K562 (cell line): ENCODE data around the gene PDE9A. TPM values are rescaled to one million over a fixed set of nuclear protein-coding genes. Genes with fewer than 3 reads are reported as not detected.

Experiments used
- ATAC-seq: fragments of 200-7000 bp; cut with Tn5 transposase; 3 replicates; pipeline ENCODE4 v1.9.1; 2020; ENCODE audit warnings: moderate library complexity
- BruUV-seq: library from RNA; stranded (reverse); fragments of 400-500 nt; replicated peaks from 2 replicates; lab custom pipeline; 2021; lab: Mats Ljungman, UMichigan
- CTCF ChIA-PET: fragments of 300-600 bp; formaldehyde crosslinking; extraction: SDS; loops from one replicate; lab custom pipeline; 2021; ENCODE audit warnings: low intra/inter-chr PET ratio; lab: Yijun Ruan, JAX
- POLR2A ChIA-PET: fragments of 300-600, 350-650 bp; sonication (Branson Sonifier 250); formaldehyde crosslinking; extraction: SDS; loops from one replicate; lab custom pipeline; 2021; ENCODE audit warnings: antibody characterized with exemption, inconsistent platforms; lab: Yijun Ruan, JAX
- DNase-seq, 4 experiments: peaks; one replicate each; pipeline versions ENCODE4 v3.0.0 to v3.0.0-alpha.2; 2011 to 2018; ENCODE audit warnings: low spot score in 3 of 4, mixed read lengths in 3 of 4; ENCODE audit errors: extremely low read depth in 1 of 4
- FAIRE-seq: peaks from 2 replicates; lab custom pipeline; 2011; peaks lifted over from hg19 to GRCh38; lab: Jason Lieb, UNC
- H2AFZ ChIP-seq: 2 replicates; pipeline ENCODE4 v1.6.0; 2011; ENCODE audit warnings: low read depth, low read length, control low read depth, inconsistent platforms
- H3K27ac ChIP-seq: fragments of 200-600 bp; 3 replicates; pipeline ENCODE4 v1.8.0; 2011; ENCODE audit warnings: low read depth, mild to moderate bottlenecking, control low read depth, inconsistent platforms, low read length, moderate library complexity, mixed read lengths; ENCODE audit errors: extremely low read depth
- H3K27me3 ChIP-seq, 2 experiments: fragments of 300-600 bp in 1 of 2; 2 replicates in 1 of 2; 3 replicates in 1 of 2; pipeline versions ENCODE4 v1.6.0 to v1.8.0; 2011; ENCODE audit warnings: inconsistent platforms in 2 of 2, low read length in 2 of 2, mild to moderate bottlenecking in 1 of 2, mixed read lengths in 1 of 2, moderate library complexity in 1 of 2; ENCODE audit not compliant: control insufficient read depth in 2 of 2, insufficient read depth in 2 of 2
- H3K36me3 ChIP-seq: fragments of 300-600 bp; 3 replicates; pipeline ENCODE4 v1.8.0; 2011; ENCODE audit warnings: mild to moderate bottlenecking, low read length, inconsistent platforms; ENCODE audit not compliant: control insufficient read depth, insufficient read depth
- H3K4me1 ChIP-seq, 2 experiments: fragments of 200-600 bp in 1 of 2; replicated peaks in 1 of 2; 2 replicates in 1 of 2; 3 replicates in 1 of 2; pipeline versions ENCODE4 v1.5.1 to v1.8.0; 2011; ENCODE audit warnings: inconsistent platforms in 2 of 2, low read length in 2 of 2, mild to moderate bottlenecking in 1 of 2, mixed read lengths in 1 of 2, moderate library complexity in 1 of 2; ENCODE audit not compliant: control insufficient read depth in 2 of 2, insufficient read depth in 2 of 2
- H3K4me2 ChIP-seq: 2 replicates; pipeline ENCODE4 v1.6.1; 2011; ENCODE audit warnings: low read length, control low read depth, inconsistent platforms, mixed read lengths; ENCODE audit not compliant: insufficient read depth
- H3K4me3 ChIP-seq: fragments of 200-600 bp; sonication (generic), shearing (Covaris generic); 2 replicates; pipeline ENCODE4 v1.5.1; 2016; ENCODE audit warnings: control low read depth, inconsistent platforms
- H3K79me2 ChIP-seq: fragments of 200-600 bp; 3 replicates; pipeline ENCODE4 v1.8.0; 2011; ENCODE audit warnings: low read length, inconsistent platforms; ENCODE audit not compliant: control insufficient read depth, insufficient read depth
- H3K9ac ChIP-seq, 2 experiments: 2 replicates each; pipeline versions ENCODE4 v1.6.0 to v1.6.1; 2011; ENCODE audit warnings: low read depth in 2 of 2, low read length in 2 of 2, control low read depth in 1 of 2, inconsistent platforms in 1 of 2, mild to moderate bottlenecking in 1 of 2, mixed read lengths in 1 of 2; ENCODE audit not compliant: insufficient read depth in 1 of 2
- H3K9me1 ChIP-seq: one replicate; pipeline ENCODE4 v1.6.0; 2011; ENCODE audit warnings: inconsistent platforms, mild to moderate bottlenecking, low read length, moderate library complexity; ENCODE audit not compliant: control insufficient read depth, insufficient read depth
- H3K9me3 ChIP-seq: replicated peaks from 2 replicates; pipeline ENCODE4 v1.5.1; 2011; ENCODE audit warnings: low read depth, low read length, inconsistent platforms; ENCODE audit not compliant: control insufficient read depth, insufficient read depth
- H4K20me1 ChIP-seq: replicated peaks from 2 replicates; pipeline ENCODE4 v1.6.1; 2011; ENCODE audit warnings: low read length, inconsistent platforms, mixed read lengths; ENCODE audit not compliant: control insufficient read depth, insufficient read depth
- CTCF ChIP-seq, 3 experiments: IDR thresholded peaks in 2 of 3; conservative IDR thresholded peaks in 1 of 3; 2 replicates each; pipeline ENCODE4 v1.5.1; 2011 to 2012; ENCODE audit warnings: low read length in 3 of 3, mild to moderate bottlenecking in 3 of 3, control low read depth in 2 of 3, improper control_type of control experiment in 1 of 3, inconsistent platforms in 1 of 3, low read depth in 1 of 3, mixed read lengths in 1 of 3, moderate library complexity in 1 of 3; ENCODE audit not compliant: insufficient read depth in 2 of 3
- NR3C1 ChIP-seq: sonication (generic); formaldehyde crosslinking; IDR thresholded peaks from 2 replicates; pipeline ENCODE4 v1.8.1; 2022; ENCODE audit warnings: missing genetic modification reagents
- ZBTB34 ChIP-seq: fragments of 250-450 bp; sonication (Bioruptor Pico); IDR thresholded peaks from 2 replicates; pipeline ENCODE4 v1.8.0; 2021; ENCODE audit warnings: mild to moderate bottlenecking, moderate library complexity
- WGBS: fragments of 100-300 bp; shearing (Covaris generic); methylation state at CpG from one replicate; pipeline ENCODE4 v1.1.6; 2016; ENCODE audit warnings: low coverage, mixed read lengths; ENCODE audit not compliant: insufficient coverage; ENCODE audit errors: missing lambda C conversion rate; 5-methylcytosine and 5-hydroxymethylcytosine counted together
- in situ Hi-C: fragments of 300-500 bp; cut with MboI; formaldehyde crosslinking; loops from 4 replicates; pipeline ENCODE4 v1.15.0; 2018; ENCODE audit warnings: inconsistent platforms, mixed read lengths
- intact Hi-C: fragments of 100-400 bp; cut with micrococcal nuclease; formaldehyde crosslinking; loops from 2 replicates; pipeline ENCODE4 v1.14.2; 2022
- polyA plus RNA-seq, 8 experiments: library from polyadenylated mRNA; depleted of rRNA in 4 of 8; stranded (reverse) in 5 of 8; unstranded in 3 of 8; fragments of >200 nt; fragmentation: Nextera tagmentation in 2 of 8; fragmentation: Illumina TruSeq in 1 of 8; extraction: Ambion mirVana in 2 of 8; extraction: Trizol in 1 of 8; gene quantifications; 2 replicates each; pipeline versions ENCODE4 v1.2.1 to v1.2.3, GENCODE V29; 2011 to 2014; ENCODE audit warnings: inconsistent platforms in 1 of 8, missing spikeins in 1 of 8
- total RNA-seq, 7 experiments: library from RNA; depleted of rRNA in 6 of 7; stranded (reverse); fragments of >200 nt in 6 of 7; fragmentation: Illumina TruSeq in 2 of 7; extraction: Trizol in 2 of 7; gene quantifications; 2 replicates each; pipeline versions ENCODE4 v1.2.1 to v1.2.3, GENCODE V29; 2011 to 2021; ENCODE audit warnings: low replicate concordance in 1 of 7
- TF ChIP-seq, protein P1 (sequence below): fragments of 250-450 bp; sonication (Bioruptor Pico); IDR thresholded peaks from 2 replicates; pipeline ENCODE4 v1.5.0; 2021

The PDE9A gene
- total and polyA plus RNA-seq, 9 of the 15 experiments (the other 6 are each of a cell fraction or from before 2014, with no cell fraction given): 0.07 to 0.27 TPM; not detected in 7

DNA sequence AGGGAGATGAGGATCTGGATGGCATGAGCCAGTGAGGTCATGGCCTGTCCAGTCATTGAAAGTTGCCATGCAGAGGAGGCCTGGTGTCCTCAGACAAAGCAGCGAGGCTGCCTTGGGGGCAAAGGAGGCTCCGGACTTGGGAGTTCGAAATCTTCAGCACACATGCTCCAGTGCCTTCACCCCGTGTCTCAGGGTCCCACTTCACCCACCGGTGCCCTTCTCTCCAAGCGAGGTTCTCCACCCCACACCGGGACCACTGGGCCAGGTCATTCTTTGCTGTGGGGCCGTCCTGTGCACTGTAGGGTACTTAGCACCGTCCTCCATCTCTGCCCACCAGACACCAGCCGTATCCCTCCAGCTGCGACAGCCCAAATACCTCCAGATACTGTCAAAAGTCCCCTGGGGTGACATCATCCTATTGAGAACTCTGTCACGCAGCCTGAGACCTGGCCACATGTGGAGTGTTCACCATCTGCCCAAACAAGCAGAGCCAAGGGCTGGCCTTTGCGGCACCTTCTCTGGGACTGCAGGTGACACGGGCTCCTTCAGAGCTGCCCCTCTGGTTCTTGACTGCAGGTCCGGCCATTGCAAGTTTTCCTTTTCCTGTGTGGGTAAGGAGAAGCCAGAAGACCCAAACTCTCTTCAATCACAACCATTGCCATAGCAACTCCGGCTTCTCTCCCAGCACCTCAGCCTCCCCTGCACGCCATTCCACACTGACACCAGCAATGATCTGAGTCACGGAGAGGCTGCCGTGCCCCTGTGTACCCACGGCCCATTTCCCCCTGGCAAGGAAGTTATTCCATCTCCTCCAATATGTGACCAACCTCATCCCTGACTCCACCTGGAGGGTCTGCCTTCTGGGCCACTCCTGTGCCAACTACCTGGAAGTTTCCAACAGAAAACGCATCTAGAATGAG, 20.4 kb upstream of the PDE9A start:
- H4K20me1 ChIP-seq: no peaks in the 10 kb centered on the region
- no peak for DNase-seq
- H3K4me2 ChIP-seq: no peak overlapping the region
- no peak overlapping the region for H3K9ac ChIP-seq
- no peaks in the 10 kb centered on the region for H3K4me1 ChIP-seq
- POLR2A ChIA-PET: interaction anchor here (0.6 kb wide), 1 partner anchor 109 kb away, joined by 4 read pairs; no protein-coding TSS in a partner anchor
- in situ Hi-C loops (no loop called here), intact Hi-C loops (no loop called here)
- no peaks in the 10 kb centered on the region for H3K36me3 ChIP-seq
- H3K4me3 ChIP-seq: no peak overlapping the region
- no peak for ATAC-seq
- H3K27ac ChIP-seq: no peak overlapping the region
- H3K79me2 ChIP-seq: no peaks in the 10 kb centered on the region
- peaks cover 2 to 29% of the 10 kb centered on the region in 2 experiments; a peak in 2 of 5 replicates for H3K27me3 ChIP-seq
- under 1% methylated on average over 21 of the region's 21 CpGs for WGBS
- BruUV-seq: no TSS peak
- no peak for FAIRE-seq
- CTCF ChIA-PET: no interaction called here
- H3K9me1 ChIP-seq: no peaks in the 10 kb centered on the region
- TF ChIP-seq ZBTB34 (CRISPR knock-in tag) (no peak), NR3C1 (CRISPR knock-in tag) (no peak), CTCF (IDR thresholded peaks at IDR 0.05 in 2 of 3, conservative IDR thresholded peaks at IDR 0.05 in 1 of 3; ENCODE audit: insufficient read depth in 2 of 3, low read depth in 1 of 3, low read length in 3 of 3) (no peak)
- TF ChIP-seq, protein P1, sequence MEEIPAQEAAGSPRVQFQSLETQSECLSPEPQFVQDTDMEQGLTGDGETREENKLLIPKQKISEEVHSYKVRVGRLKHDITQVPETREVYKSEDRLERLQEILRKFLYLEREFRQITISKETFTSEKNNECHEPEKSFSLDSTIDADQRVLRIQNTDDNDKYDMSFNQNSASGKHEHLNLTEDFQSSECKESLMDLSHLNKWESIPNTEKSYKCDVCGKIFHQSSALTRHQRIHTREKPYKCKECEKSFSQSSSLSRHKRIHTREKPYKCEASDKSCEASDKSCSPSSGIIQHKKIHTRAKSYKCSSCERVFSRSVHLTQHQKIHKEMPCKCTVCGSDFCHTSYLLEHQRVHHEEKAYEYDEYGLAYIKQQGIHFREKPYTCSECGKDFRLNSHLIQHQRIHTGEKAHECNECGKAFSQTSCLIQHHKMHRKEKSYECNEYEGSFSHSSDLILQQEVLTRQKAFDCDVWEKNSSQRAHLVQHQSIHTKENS: no peak
- H3K9me3 ChIP-seq: peaks cover 4% of the 10 kb centered on the region; the same call in 1 of the 2 replicates
- no peak overlapping the region for H2AFZ ChIP-seq
